Measurements from ENCODE around the gene GDF9.
A peak's percentile ranks its signal among the peaks of the same experiment; 100 is the strongest.

Gene GDF9

GRCh38 chr5:132812123-132812765 lies 54.0 kb downstream of the GDF9 start:
- no peak overlapping the region for H3K27ac ChIP-seq (ENCODE audit: insufficient read depth in 1 of 2, low read depth in 1 of 2, low read length in 2 of 2, poor library complexity in 1 of 2, severe bottlenecking in 2 of 2)
- H3K9me3 ChIP-seq (ENCODE audit: control extremely low read depth in 1 of 5, control insufficient read depth in 4 of 5, insufficient read depth in 2 of 5, low read depth in 1 of 5, low read length in 4 of 5), result peaks cover 0 to 7% (median 4%) of the 10 kb centered on the region in 5 experiments
- ChIA-PET CTCF (interaction anchor here (1.4 kb wide), 1 partner anchor 37 kb away, joined by 5 read pairs; no protein-coding TSS in a partner anchor), POLR2A (no interaction called here)
- H3K36me3 ChIP-seq (ENCODE audit: control insufficient read depth in 4 of 4, insufficient read depth in 4 of 4, low read length in 3 of 4), result no peaks in the 10 kb centered on the region
- peak in 2 of 3 donors; percentile 31 to 40 for DNase-seq
- WGBS (ENCODE audit: insufficient coverage), result 45% methylated on average over 9 of the region's 18 CpGs
- peaks cover 11 to 72% (median 19%) of the 10 kb centered on the region in 5 experiments for H3K27me3 ChIP-seq (replicated peaks in 2 of 5; ENCODE audit: control insufficient read depth in 4 of 5, insufficient read depth in 5 of 5, low read length in 4 of 5)
- H3K4me1 ChIP-seq (ENCODE audit: control extremely low read depth in 1 of 4, control insufficient read depth in 4 of 4, insufficient read depth in 4 of 4, low read length in 3 of 4), result peaks cover 0 to 15% (median 10%) of the 10 kb centered on the region in 4 experiments
- H3K4me3 ChIP-seq (ENCODE audit: control insufficient read depth in 1 of 7, extremely low read depth in 1 of 7, insufficient read depth in 4 of 7, low read depth in 2 of 7, low read length in 6 of 7), result no peak overlapping the region

Measured in common myeloid progenitor, CD34-positive (primary cell).